Peyer's patch (tissue), 4 donors: Measurements from ENCODE around the gene ZNF649. TPM values are rescaled to one million over a fixed set of nuclear protein-coding genes. Genes with fewer than 3 reads are reported as not detected.
A peak's percentile ranks its signal among the peaks of the same experiment; 100 is the strongest.

Experiments used
- DNase-seq, 3 donors: peaks; one replicate each; pipeline ENCODE4 v3.0.0-alpha.2; 2017 to 2019
- H3K27ac ChIP-seq, 4 donors: fragments of 200-600 bp; sonication (generic); one replicate each; pipeline ENCODE4 v1.5.1; 2016 to 2019
- H3K27me3 ChIP-seq, 2 donors: fragments of 200-600 bp; sonication (generic); one replicate each; pipeline ENCODE4 v1.5.1; 2019
- H3K36me3 ChIP-seq, 3 donors: fragments of 200-600 bp; sonication (generic); one replicate each; pipeline ENCODE4 v1.5.1; 2016 to 2019
- H3K4me1 ChIP-seq, 4 donors: fragments of 200-600 bp; sonication (generic); one replicate each; pipeline ENCODE4 v1.5.1; 2016 to 2019
- H3K4me3 ChIP-seq, 4 donors: fragments of 200-600 bp; sonication (generic); 1 replicate in 3 of 4; 2 replicates in 1 of 4; pipeline ENCODE4 v1.5.1; 2016 to 2019; ENCODE audit warnings: mild to moderate bottlenecking in 1 of 4
- H3K9me3 ChIP-seq, 4 donors: fragments of 200-600 bp; sonication (generic); one replicate each; pipeline ENCODE4 v1.5.1; 2016 to 2019; ENCODE audit warnings: mild to moderate bottlenecking in 1 of 4
- CTCF ChIP-seq, 6 experiments: fragments of 450-650 bp in 4 of 6; fragments of 200-600 bp in 2 of 6; sonication (generic) in 1 of 6; IDR thresholded peaks; one replicate each; pipeline ENCODE4 v1.5.1; 2017 to 2019; ENCODE audit warnings: antibody characterized with exemption in 6 of 6, mild to moderate bottlenecking in 3 of 6, moderate library complexity in 1 of 6
- POLR2A ChIP-seq, 2 donors: fragments of 450-650 bp; IDR thresholded peaks; one replicate each; pipeline ENCODE4 v1.5.1; 2017; ENCODE audit warnings: antibody characterized with exemption in 2 of 2, mild to moderate bottlenecking in 2 of 2, moderate library complexity in 2 of 2
- total RNA-seq, 4 donors: library from RNA; depleted of rRNA; stranded (reverse); fragments of >200 nt; gene quantifications; one replicate each; pipeline ENCODE4 v1.1.0, GENCODE V29; 2016

Gene ZNF649
- total RNA-seq, 4 donors from 2014 or later: 3.5 to 12.4 (median 9.4) TPM

GRCh38 chr19:51901860-51902259 is 3.0 kb downstream of the ZNF649 start:
- no peak for DNase-seq
- Histone ChIP-seq H3K36me3 (peaks cover 0 to 37% (median 8%) of the 10 kb centered on the region in 3 donors), H3K27me3 (no peaks in the 10 kb centered on the region), H3K9me3 (peaks cover 0 to 52% (median 4%) of the 10 kb centered on the region in 4 donors), H3K27ac (no peak overlapping the region), H3K4me1 (peaks cover 0 to 7% (median 6%) of the 10 kb centered on the region in 4 donors), H3K4me3 (no peak overlapping the region)
- TF ChIP-seq CTCF (IDR thresholded peaks at IDR 0.05): no peak
- TF ChIP-seq POLR2A (IDR thresholded peaks at IDR 0.05): no peak

- Histone ChIP-seq H3K4me1 (peaks cover 0 to 11% (median 0%) of the 10 kb centered on the region in 4 donors), H3K4me3 (no peak overlapping the region), H3K27me3 (no peaks in the 10 kb centered on the region), H3K36me3 (peaks cover 0 to 68% (median 4%) of the 10 kb centered on the region in 3 donors), H3K27ac (no peak overlapping the region), H3K9me3 (peaks cover 0 to 89% (median 45%) of the 10 kb centered on the region in 4 donors)
- TF ChIP-seq CTCF (IDR thresholded peaks at IDR 0.05) (no peak), POLR2A (IDR thresholded peaks at IDR 0.05) (no peak)
- DNase-seq: no peak
Measured at GRCh38 chr19:51891193-51891747, 13.5 kb downstream of the ZNF649 start.

- TF ChIP-seq POLR2A (IDR thresholded peaks at IDR 0.05): no peak
- no peak for TF ChIP-seq CTCF (IDR thresholded peaks at IDR 0.05)
- H3K36me3 ChIP-seq: peaks cover 0 to 55% (median 4%) of the 10 kb centered on the region in 3 donors
Measured at GRCh38 chr19:51889934-51890333, 14.9 kb downstream of the ZNF649 start.

GRCh38 chr19:51887522-51888498 is 17.0 kb downstream of the ZNF649 start, which contains the start of gene ZNF577:
Gene ZNF577, minus strand, starts transcription at chr19:51887951. Its CDS starts 7,569 bp downstream, at chr19:51880382.
- Histone ChIP-seq H3K9me3 (peaks cover 0 to 74% (median 36%) of the 10 kb centered on the region in 4 donors), H3K27me3 (no peaks in the 10 kb centered on the region), H3K27ac (peak within 1 kb of the TSS; percentile 42 to 84 (median 67)), H3K36me3 (peaks cover 0 to 34% (median 4%) of the 10 kb centered on the region in 3 donors), H3K4me1 (peaks cover 0 to 11% (median 0%) of the 10 kb centered on the region in 4 donors), H3K4me3 (peak within 1 kb of the TSS; percentile 43 to 82 (median 62))
- peak; percentile 73 to 91 (median 91) for DNase-seq
- TF ChIP-seq CTCF (IDR thresholded peaks at IDR 0.05) (no peak), POLR2A (IDR thresholded peaks at IDR 0.05) (no peak)

More at GRCh38 chr19:51889934-51890333, 14.9 kb downstream of the ZNF649 start:
- Histone ChIP-seq H3K4me1 (peaks cover 0 to 11% (median 0%) of the 10 kb centered on the region in 4 donors), H3K27ac (no peak overlapping the region), H3K9me3 (peaks cover 0 to 83% (median 42%) of the 10 kb centered on the region in 4 donors), H3K27me3 (no peaks in the 10 kb centered on the region), H3K4me3 (no peak overlapping the region)
- no peak for DNase-seq

GRCh38 chr19:51884713-51885112 is 20.1 kb downstream of the ZNF649 start:
- no peak for DNase-seq
- peaks cover 0 to 16% (median 0%) of the 10 kb centered on the region in 3 donors for H3K36me3 ChIP-seq
- H3K27ac ChIP-seq: no peak overlapping the region
- TF ChIP-seq POLR2A (IDR thresholded peaks at IDR 0.05) (no peak), CTCF (IDR thresholded peaks at IDR 0.05) (no peak)
- H3K4me1 ChIP-seq: peaks cover 0 to 11% (median 0%) of the 10 kb centered on the region in 4 donors
- H3K9me3 ChIP-seq: peaks cover 0 to 52% (median 25%) of the 10 kb centered on the region in 4 donors
- no peaks in the 10 kb centered on the region for H3K27me3 ChIP-seq
- H3K4me3 ChIP-seq: no peak overlapping the region
